GM12878 (cell line): ENCODE measurements around the gene TOM1L1. TPM values are rescaled to one million over a fixed set of nuclear protein-coding genes. Genes with fewer than 3 reads are reported as not detected.

Source experiments
- CEBPZ ChIP-seq: fragments of 150-350 bp; IDR thresholded peaks from 2 replicates; pipeline ENCODE4 v1.6.1; 2016; ENCODE audit warnings: low read depth, low read length
- IKZF2 ChIP-seq, 2 experiments: fragments of 450-650 bp; IDR thresholded peaks; 2 replicates each; pipeline ENCODE4 v1.6.1; 2017; ENCODE audit warnings: mild to moderate bottlenecking in 2 of 2, moderate library complexity in 2 of 2
- JUND ChIP-seq: IDR thresholded peaks from 2 replicates; pipeline ENCODE4 v1.6.1; 2012; ENCODE audit warnings: low read depth, mild to moderate bottlenecking, low read length, improper control_type of control experiment, moderate library complexity
- KDM1A ChIP-seq: fragments of 200-600 bp; sonication (generic); IDR thresholded peaks from 2 replicates; pipeline ENCODE4 v1.6.1; 2016; ENCODE audit warnings: borderline replicate concordance
- LARP7 ChIP-seq: fragments of 450-650 bp; IDR thresholded peaks from 2 replicates; pipeline ENCODE4 v1.6.1; 2017; ENCODE audit warnings: mild to moderate bottlenecking
- NKRF ChIP-seq: fragments of 450-650 bp; conservative IDR thresholded peaks from 2 replicates; pipeline ENCODE4 v1.6.1; 2017; ENCODE audit warnings: mild to moderate bottlenecking, moderate library complexity
- NR2C2 ChIP-seq: IDR thresholded peaks from 2 replicates; pipeline ENCODE4 v1.6.1; 2011; ENCODE audit warnings: borderline replicate concordance, low read depth; ENCODE audit not compliant: control insufficient read depth, insufficient read length
- PBX3 ChIP-seq: IDR thresholded peaks from 2 replicates; pipeline ENCODE4 v1.6.1; 2011; ENCODE audit warnings: mild to moderate bottlenecking, low read depth, low read length, moderate library complexity; ENCODE audit not compliant: insufficient replicate concordance
- PKNOX1 ChIP-seq: fragments of 450-650 bp; IDR thresholded peaks from 2 replicates; pipeline ENCODE4 v1.6.1; 2016; ENCODE audit warnings: mild to moderate bottlenecking
- POU2F2 ChIP-seq: IDR thresholded peaks from 3 replicates; pipeline ENCODE4 v1.6.1; 2011; ENCODE audit warnings: low read depth, mild to moderate bottlenecking, low read length, borderline replicate concordance
- RCOR1 ChIP-seq: conservative IDR thresholded peaks from 2 replicates; pipeline ENCODE4 v1.6.1; 2012; ENCODE audit warnings: low read depth, low read length, improper control_type of control experiment
- SP1 ChIP-seq: IDR thresholded peaks from one replicate; pipeline ENCODE4 v1.6.1; 2011; ENCODE audit warnings: low read depth, low read length
- SPI1 ChIP-seq: IDR thresholded peaks from 2 replicates; pipeline ENCODE4 v1.6.1; 2011; ENCODE audit warnings: low read depth, mild to moderate bottlenecking, low read length, moderate library complexity, borderline replicate concordance; ENCODE audit not compliant: insufficient read depth
- SRF ChIP-seq, 2 experiments: IDR thresholded peaks; 2 replicates each; pipeline ENCODE4 v1.6.1; 2011; ENCODE audit warnings: low read depth in 2 of 2, low read length in 2 of 2, mild to moderate bottlenecking in 1 of 2, moderate library complexity in 1 of 2
- STAT3 ChIP-seq: IDR thresholded peaks from 2 replicates; pipeline ENCODE4 v1.6.1; 2011; ENCODE audit warnings: low read depth, low read length, improper control_type of control experiment
- ZBTB33 ChIP-seq: fragments of 450-650 bp; IDR thresholded peaks from 2 replicates; pipeline ENCODE4 v1.6.1; 2017; ENCODE audit warnings: mild to moderate bottlenecking
- ZNF207 ChIP-seq: fragments of 450-650 bp; IDR thresholded peaks from 2 replicates; pipeline ENCODE4 v1.6.1; 2014; ENCODE audit warnings: antibody characterized with exemption, mild to moderate bottlenecking, borderline replicate concordance
- ZNF622 ChIP-seq: fragments of 450-650 bp; IDR thresholded peaks from 2 replicates; pipeline ENCODE4 v1.6.1; 2017; ENCODE audit warnings: mild to moderate bottlenecking, inconsistent platforms
- polyA plus RNA-seq, 11 experiments: library from polyadenylated mRNA; depleted of rRNA in 4 of 11; unstranded in 6 of 11; stranded (reverse) in 5 of 11; fragments of >200 nt; fragmentation: Nextera tagmentation in 4 of 11; fragmentation: Illumina TruSeq in 1 of 11; extraction: Ambion mirVana in 4 of 11; extraction: Trizol in 1 of 11; gene quantifications; 1 replicate in 1 of 11; 2 replicates in 10 of 11; pipeline versions ENCODE4 v1.2.1 to v1.2.3, GENCODE V29; 2011 to 2016; ENCODE audit warnings: inconsistent platforms in 2 of 11, missing spikeins in 2 of 11, low read depth in 1 of 11
- total RNA-seq, 4 experiments: library from RNA; depleted of rRNA in 3 of 4; stranded (reverse); fragments of >200 nt in 3 of 4; fragmentation: Illumina TruSeq in 1 of 4; extraction: Trizol in 1 of 4; gene quantifications; 2 replicates each; pipeline versions ENCODE4 v1.2.1 to v1.2.3, GENCODE V29; 2013 to 2021

Gene TOM1L1
- total and polyA plus RNA-seq, 10 of the 15 experiments (the other 5 are each of a cell fraction or from before 2014, with no cell fraction given): 1.9 to 8.8 (median 2.5) TPM

- TF ChIP-seq ZBTB33 (no peak), ZNF207 (no peak), LARP7 (no peak), KDM1A (no peak), IKZF2 (IDR thresholded peaks at IDR 0.05) (0 out of 4 replicates have a peak, but pooled peaks of 1 of the 2 experiments have one; percentile 7), SP1 (peak; percentile 30), RCOR1 (peak; percentile 100), ZNF622 (no peak), NR2C2 (no peak), PKNOX1 (peak; percentile 78), POU2F2 (peak; percentile 55; the same call in 1 of the 3 replicates), STAT3 (no peak), SRF (IDR thresholded peaks at IDR 0.05; ENCODE audit: low read depth in 2 of 2, low read length in 2 of 2) (no peak), SPI1 (no peak), JUND (no peak), CEBPZ (no peak), NKRF (peak; percentile 77), PBX3 (no peak)
Measured at GRCh38 chr17:54968262-54968987, 67.8 kb downstream of the TOM1L1 start, which contains the start of the genes COX11 and STXBP4 (continued).
